Motor neuron (in vitro differentiated cells): ENCODE results near the gene DEK. TPM values are rescaled to one million over a fixed set of nuclear protein-coding genes. Genes with fewer than 3 reads are reported as not detected.
A peak's percentile ranks its signal among the peaks of the same experiment; 100 is the strongest.

Source experiments
- ATAC-seq, 8 experiments: fragments of 200-7000 bp; cut with Tn5 transposase; replicated peaks in 6 of 8; 2 replicates each; pipeline ENCODE4 v1.8.0; 2021; ENCODE audit warnings: mild to moderate bottlenecking in 8 of 8, moderate library complexity in 8 of 8
- H3K27ac ChIP-seq, 2 donors: fragments of 250-450 bp; sonication (Bioruptor Pico); 2 replicates each; pipeline ENCODE4 v1.9.0; 2021; ENCODE audit warnings: antibody characterized with exemption in 2 of 2, mild to moderate bottlenecking in 2 of 2, moderate library complexity in 1 of 2
- H3K4me1 ChIP-seq, 2 donors: fragments of 250-450 bp; sonication (Bioruptor Pico); replicated peaks in 1 of 2; 2 replicates each; pipeline ENCODE4 v1.6.1; 2021; ENCODE audit warnings: antibody characterized with exemption in 2 of 2, mild to moderate bottlenecking in 2 of 2, moderate library complexity in 1 of 2
- H3K4me3 ChIP-seq, 5 donors: fragments of 250-450 bp; sonication (Bioruptor Pico); 2 replicates each; pipeline ENCODE4 v1.9.0; 2021; ENCODE audit warnings: antibody characterized with exemption in 5 of 5, mild to moderate bottlenecking in 5 of 5, moderate library complexity in 4 of 5
- WGBS, 10 experiments: fragments of 450-650 bp; shearing (Covaris generic); methylation state at CpG; one replicate each; pipeline ENCODE4 v1.0.0; 2022; 5-methylcytosine and 5-hydroxymethylcytosine counted together
- in situ Hi-C, 9 experiments: fragments of 400-800 bp; cut with MboI; loops; one replicate each; pipeline ENCODE4 v1.15.0; 2021; ENCODE audit warnings: low sequenced_read_pairs in 9 of 9, low pct_unique_long_range_greater_than_20kb in 2 of 9; ENCODE audit not compliant: unreplicated experiment in 9 of 9
- total RNA-seq, 8 experiments: library from RNA; unstranded; fragments of 300-600 nt; gene quantifications; 2 replicates each; pipeline versions ENCODE4 v1.2.3 to v1.2.4, GENCODE V29; 2022

Gene DEK
- total RNA-seq, 8 experiments from 2014 or later = 23.6 to 156 (median 58.8) TPM

- 67 to 100% (median 100%) methylated on average over 1 to 8 of the region's 8 CpGs; no CpG with 5 or more reads in 1 of the 10 experiments for WGBS, 10 experiments
- no peak overlapping the region for H3K27ac ChIP-seq
- no peak for ATAC-seq
- in situ Hi-C loops = no loop called here
- H3K4me3 ChIP-seq = no peak overlapping the region
- H3K4me1 ChIP-seq = no peaks in the 10 kb centered on the region
Observed at GRCh38 chr6:18204691-18205090, 59.6 kb downstream of the DEK start.

GRCh38 chr6:18203786-18204185 is 60.5 kb downstream of the DEK start:
- 57 to 100% (median 100%) methylated on average over 1 to 6 of the region's 6 CpGs; no CpG with 5 or more reads in 2 of the 10 experiments for WGBS, 10 experiments
- ATAC-seq = no peak
- in situ Hi-C loops = no loop called here
- Histone ChIP-seq H3K4me1 (no peaks in the 10 kb centered on the region), H3K27ac (no peak overlapping the region), H3K4me3 (no peak overlapping the region)

DNA sequence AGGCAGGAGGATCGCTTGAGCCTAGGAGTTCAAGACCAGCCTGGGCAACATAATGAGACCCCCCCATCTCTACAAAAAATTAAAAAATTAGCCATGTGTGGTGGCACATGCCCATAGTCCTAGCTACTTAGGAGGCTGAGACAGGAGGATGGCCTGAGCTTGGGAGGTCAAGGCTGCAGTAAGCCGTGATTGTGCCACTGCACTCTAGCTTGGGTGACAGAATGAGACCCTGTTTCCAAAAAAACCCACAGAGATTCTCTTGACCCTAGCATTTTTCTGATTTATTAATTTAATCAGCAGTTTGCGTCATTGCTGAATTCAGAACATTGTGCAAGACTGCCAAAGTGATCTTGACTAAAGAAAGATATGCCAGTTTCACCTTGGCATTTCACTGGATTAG is 72.3 kb downstream of the DEK start:
- WGBS, 10 experiments = 83 to 100% (median 100%) methylated on average over 1 to 3 of the region's 3 CpGs
- no peak overlapping the region for H3K27ac ChIP-seq
- in situ Hi-C loops = no loop called here
- H3K4me3 ChIP-seq = no peak overlapping the region
- ATAC-seq = no peak
- H3K4me1 ChIP-seq = no peaks in the 10 kb centered on the region

GRCh38 chr6:18189196-18189595 is 75.1 kb downstream of the DEK start:
- ATAC-seq = no peak
- 76 to 100% (median 100%) methylated on average over 1 to 2 of the region's 2 CpGs; no CpG with 5 or more reads in 2 of the 10 experiments for WGBS, 10 experiments

DNA sequence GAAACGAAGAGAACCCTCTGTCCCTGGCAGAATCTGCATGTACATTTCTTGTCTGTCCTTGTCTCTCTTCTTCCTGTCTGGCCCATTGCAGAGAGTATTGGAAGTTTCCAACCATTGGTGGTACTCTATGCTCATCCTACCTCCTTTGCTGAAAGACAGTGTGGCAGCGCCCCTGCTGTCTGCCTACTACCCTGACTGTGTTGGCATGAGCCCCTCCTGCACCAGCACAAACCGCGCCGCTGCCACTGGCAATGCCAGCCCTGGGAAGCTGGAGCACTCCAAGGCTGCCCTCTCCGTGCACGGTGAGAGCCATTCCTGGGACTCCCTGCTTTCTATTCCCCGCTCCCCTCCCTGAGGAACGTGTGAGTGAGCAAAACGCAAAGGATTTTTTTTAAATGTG is 76.6 kb downstream of the DEK start:
- ATAC-seq = no peak
- in situ Hi-C loops = no loop called here
- H3K4me1 ChIP-seq = no peaks in the 10 kb centered on the region
- H3K4me3 ChIP-seq = no peak overlapping the region
- WGBS, 10 experiments = 87 to 100% (median 94%) methylated on average over 1 to 10 of the region's 10 CpGs; no CpG with 5 or more reads in 4 of the 10 experiments
- H3K27ac ChIP-seq = no peak overlapping the region

More at GRCh38 chr6:18189196-18189595, 75.1 kb downstream of the DEK start:
- no peak overlapping the region for H3K4me3 ChIP-seq
- in situ Hi-C loops = no loop called here
- no peak overlapping the region for H3K27ac ChIP-seq
- no peaks in the 10 kb centered on the region for H3K4me1 ChIP-seq

DNA sequence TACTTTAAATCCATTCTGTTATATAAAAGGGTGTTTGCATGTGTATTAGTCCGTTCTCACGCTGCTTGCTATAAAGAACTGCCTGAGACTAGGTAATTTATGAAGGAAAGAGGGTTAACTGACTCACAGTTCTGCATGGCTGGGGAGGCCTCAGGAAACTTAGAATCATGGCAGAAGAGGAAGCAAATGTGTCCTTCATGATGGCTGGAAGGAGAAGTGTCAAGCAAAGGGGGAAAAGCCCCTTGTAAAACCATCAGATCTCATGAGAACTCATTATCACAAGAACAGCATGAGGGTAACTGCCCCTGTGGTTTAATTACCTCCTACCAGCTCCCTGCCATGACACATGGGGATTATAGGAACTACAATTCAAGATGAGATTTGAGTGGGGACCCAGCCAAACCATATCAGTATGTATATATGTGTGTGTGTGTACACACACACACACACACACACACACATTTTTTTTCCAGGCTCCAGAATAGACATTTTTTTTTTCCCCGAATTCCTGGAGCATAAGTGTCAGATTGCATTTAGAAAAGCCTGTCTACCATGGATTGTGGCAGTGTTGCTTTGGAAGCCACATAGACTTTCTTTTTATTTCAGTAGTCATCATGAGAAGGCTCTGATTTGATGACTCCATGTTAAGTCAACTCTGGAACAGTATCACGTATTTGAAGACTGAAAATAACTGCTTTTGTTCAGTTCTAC is 77.6 kb downstream of the DEK start:
- no peaks in the 10 kb centered on the region for H3K4me1 ChIP-seq
- no peak overlapping the region for H3K4me3 ChIP-seq
- no peak overlapping the region for H3K27ac ChIP-seq
- in situ Hi-C loops = no loop called here
- no peak for ATAC-seq
- 69 to 100% (median 90%) methylated on average over 2 to 4 of the region's 4 CpGs for WGBS, 10 experiments

DNA sequence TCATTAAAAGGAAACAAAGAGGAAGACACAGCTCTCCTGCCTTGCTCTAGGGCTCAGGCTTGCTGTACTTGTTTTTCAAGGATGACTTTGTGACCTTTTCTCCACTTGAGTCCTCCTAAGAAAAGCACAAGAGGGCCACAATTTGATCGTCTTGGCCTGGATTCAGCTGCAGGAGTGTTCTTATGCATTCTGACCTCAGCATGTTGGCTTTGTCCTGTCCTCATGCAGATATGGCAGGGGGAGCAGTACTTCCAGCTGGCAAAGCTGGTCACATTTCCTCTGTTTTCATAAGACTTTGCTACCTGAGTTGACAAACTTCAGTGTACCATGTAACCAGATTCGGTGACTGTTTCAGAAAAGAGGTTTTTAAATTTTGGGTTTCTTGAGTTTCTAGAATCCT is 78.3 kb downstream of the DEK start:
- ATAC-seq = peak in 2 of 8 experiments; percentile 28 to 47
- Histone ChIP-seq H3K4me1 (no peaks in the 10 kb centered on the region), H3K27ac (no peak overlapping the region), H3K4me3 (no peak overlapping the region)
- 10 to 70% (median 45%) methylated on average over 1 to 2 of the region's 2 CpGs; no CpG with 5 or more reads in 4 of the 10 experiments for WGBS, 10 experiments
- in situ Hi-C loops = no loop called here

GRCh38 chr6:18185624-18186023 is 78.7 kb downstream of the DEK start:
- Histone ChIP-seq H3K4me1 (no peaks in the 10 kb centered on the region), H3K27ac (no peak overlapping the region), H3K4me3 (no peak overlapping the region)
- in situ Hi-C loops = no loop called here
- WGBS, 10 experiments = 40 to 100% (median 75%) methylated on average over 1 of the region's 1 CpG; no CpG with 5 or more reads in 4 of the 10 experiments
- no peak for ATAC-seq

- 46 to 92% (median 86%) methylated on average over 1 to 4 of the region's 4 CpGs; no CpG with 5 or more reads in 1 of the 10 experiments for WGBS, 10 experiments
- in situ Hi-C loops = no loop called here
- H3K27ac ChIP-seq = no peak overlapping the region
- no peak overlapping the region for H3K4me3 ChIP-seq
- no peak for ATAC-seq
- no peaks in the 10 kb centered on the region for H3K4me1 ChIP-seq
Observed at GRCh38 chr6:18183766-18184165, 80.6 kb downstream of the DEK start.

DNA sequence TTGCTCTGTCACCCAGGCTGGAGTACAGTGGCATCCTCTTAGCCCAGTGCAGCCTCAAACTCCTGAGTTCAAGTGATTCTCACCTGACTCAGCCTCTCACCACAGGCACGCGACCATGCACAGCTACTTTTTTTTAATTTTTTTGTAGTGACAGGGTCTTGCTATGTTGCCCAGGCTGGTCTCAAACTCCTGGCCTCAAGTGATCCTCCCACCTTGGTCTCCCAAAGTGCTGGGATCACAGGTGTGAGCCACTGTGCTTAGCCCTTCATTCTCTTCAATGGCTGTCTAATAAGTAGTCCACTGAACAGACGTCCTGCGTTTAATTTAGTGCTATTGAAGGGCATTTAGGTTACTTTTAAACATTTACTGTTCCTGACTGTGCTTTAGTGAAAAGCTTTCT is 81.8 kb downstream of the DEK start:
- no peaks in the 10 kb centered on the region for H3K4me1 ChIP-seq
- 21 to 100% (median 89%) methylated on average over 2 to 4 of the region's 4 CpGs; no CpG with 5 or more reads in 4 of the 10 experiments for WGBS, 10 experiments
- H3K4me3 ChIP-seq = no peak overlapping the region
- in situ Hi-C loops = no loop called here
- no peak overlapping the region for H3K27ac ChIP-seq
- ATAC-seq = no peak

- 79 to 100% (median 96%) methylated on average over 2 to 5 of the region's 5 CpGs for WGBS, 10 experiments
- Histone ChIP-seq H3K27ac (no peak overlapping the region), H3K4me3 (no peak overlapping the region), H3K4me1 (no peaks in the 10 kb centered on the region)
- in situ Hi-C loops = no loop called here
- ATAC-seq = no peak
Observed at GRCh38 chr6:18179770-18180356, 84.5 kb downstream of the DEK start.

- no peak for ATAC-seq
- Histone ChIP-seq H3K4me3 (no peak overlapping the region), H3K27ac (no peak overlapping the region), H3K4me1 (no peaks in the 10 kb centered on the region)
- WGBS, 10 experiments = 52 to 100% (median 90%) methylated on average over 1 to 3 of the region's 3 CpGs; no CpG with 5 or more reads in 1 of the 10 experiments
- in situ Hi-C loops = no loop called here
Observed at GRCh38 chr6:18178960-18179615, 85.2 kb downstream of the DEK start.

- WGBS, 10 experiments = 86 to 100% (median 95%) methylated on average over 1 to 4 of the region's 4 CpGs
- in situ Hi-C loops = no loop called here
- no peak overlapping the region for H3K4me3 ChIP-seq
- no peaks in the 10 kb centered on the region for H3K4me1 ChIP-seq
- H3K27ac ChIP-seq = no peak overlapping the region
- no peak for ATAC-seq
Observed at GRCh38 chr6:18177286-18177965, 86.9 kb downstream of the DEK start.
